ENCODE measurements around the gene PRKD1.

PRKD1 gene

GRCh38 chr14:29838752-29839151, 88.9 kb downstream of the PRKD1 start:
- no peak for DNase-seq (ENCODE audit: low read depth)

- no peak for DNase-seq (ENCODE audit: low read depth)
These were observed 91.3 kb downstream of the PRKD1 start for GRCh38 chr14:29836395-29836794.

- DNase-seq (ENCODE audit: low read depth), result no peak
These were observed 95.6 kb downstream of the PRKD1 start for GRCh38 chr14:29832042-29832441.

GRCh38 chr14:29829851-29830250, 97.8 kb downstream of the PRKD1 start:
- DNase-seq (ENCODE audit: low read depth), result no peak

GRCh38 chr14:29823816-29824215, 103.8 kb downstream of the PRKD1 start:
- no peak for DNase-seq (ENCODE audit: low read depth)

GRCh38 chr14:29822430-29822709, 105.3 kb downstream of the PRKD1 start:
- no peak for DNase-seq (ENCODE audit: low read depth)

GRCh38 chr14:29821661-29822429, 105.8 kb downstream of the PRKD1 start:
- DNase-seq (ENCODE audit: low read depth), result no peak

- no peak for DNase-seq (ENCODE audit: low read depth)
These were observed 106.4 kb downstream of the PRKD1 start for GRCh38 chr14:29821242-29821641.

GRCh38 chr14:29820785-29821184, 106.9 kb downstream of the PRKD1 start:
- DNase-seq (ENCODE audit: low read depth), result no peak

- no peak for DNase-seq (ENCODE audit: low read depth)
These were observed 109.8 kb downstream of the PRKD1 start for GRCh38 chr14:29817767-29818405.

- no peak for DNase-seq (ENCODE audit: low read depth)
These were observed 112.5 kb downstream of the PRKD1 start for GRCh38 chr14:29815016-29815674.

- DNase-seq (ENCODE audit: low read depth), result no peak
These were observed 113.3 kb downstream of the PRKD1 start for GRCh38 chr14:29814156-29815015.

- no peak for DNase-seq (ENCODE audit: low read depth)
These were observed 117.0 kb downstream of the PRKD1 start for GRCh38 chr14:29810682-29811081.

GRCh38 chr14:29810064-29810463, 117.6 kb downstream of the PRKD1 start:
- DNase-seq (ENCODE audit: low read depth), result no peak

GRCh38 chr14:29806124-29806517, 121.5 kb downstream of the PRKD1 start:
- no peak for DNase-seq (ENCODE audit: low read depth)

- DNase-seq (ENCODE audit: low read depth), result no peak
These were observed 122.1 kb downstream of the PRKD1 start for GRCh38 chr14:29805415-29806123.

- no peak for DNase-seq (ENCODE audit: low read depth)
These were observed 123.0 kb downstream of the PRKD1 start for GRCh38 chr14:29804481-29805266.

GRCh38 chr14:29803045-29803444, 124.6 kb downstream of the PRKD1 start:
- DNase-seq (ENCODE audit: low read depth), result no peak

- DNase-seq (ENCODE audit: low read depth), result no peak
These were observed 125.4 kb downstream of the PRKD1 start for GRCh38 chr14:29802211-29802610.

GRCh38 chr14:29800961-29801360, 126.7 kb downstream of the PRKD1 start:
- DNase-seq (ENCODE audit: low read depth), result no peak

GRCh38 chr14:29799464-29800095, 128.1 kb downstream of the PRKD1 start:
- no peak for DNase-seq (ENCODE audit: low read depth)
